DMS53 (cell line): ENCODE results near the gene TMEM120B.
A peak's percentile ranks its signal among the peaks of the same experiment; 100 is the strongest.
"Not testable (repeated sequence)": the region's sequence is repeated elsewhere in the genome, so short reads cannot be mapped to it uniquely, and the experiment has no call there.

ENCODE experiments used
- DNase-seq: peaks from one replicate; lab custom pipeline; 2025; lab: John Stamatoyannopoulos, UW

Gene TMEM120B

DNA sequence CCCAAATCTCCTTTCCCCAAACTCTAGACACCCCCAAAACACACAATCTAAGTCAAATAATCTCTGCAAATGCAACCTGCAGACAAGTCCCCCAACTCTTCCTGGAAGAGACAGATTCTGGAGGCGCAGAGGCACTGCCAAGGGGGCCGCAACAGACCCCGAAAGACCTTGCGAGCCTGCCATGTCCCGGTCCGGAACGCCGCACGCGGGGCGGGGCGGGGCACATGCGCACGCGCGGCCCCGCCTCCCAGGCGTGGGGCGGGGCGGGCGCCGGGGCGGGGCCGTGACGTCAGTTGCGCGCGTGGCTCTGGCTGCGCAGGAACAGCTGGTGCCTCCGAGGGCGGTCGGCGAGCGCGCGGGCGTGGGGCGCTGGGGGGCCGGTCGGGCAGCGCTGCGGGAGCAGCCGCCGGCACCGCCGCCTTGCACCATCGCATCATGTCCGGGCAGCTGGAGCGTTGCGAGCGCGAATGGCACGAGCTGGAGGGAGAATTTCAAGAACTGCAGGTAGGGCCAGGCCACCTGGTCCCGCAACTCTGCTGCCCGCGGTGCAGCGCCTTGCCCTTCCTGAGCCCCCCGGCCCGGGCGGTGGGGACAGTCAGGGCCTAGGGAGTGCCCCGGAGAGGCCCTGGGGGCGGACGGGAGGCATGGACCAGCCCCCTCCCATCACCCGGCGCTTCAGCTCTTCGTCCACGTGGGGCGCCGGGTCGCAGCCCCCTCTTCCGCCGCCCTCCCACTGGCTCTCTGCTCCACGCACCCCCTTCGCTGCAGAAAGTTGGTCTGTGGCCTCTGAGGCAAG lies at the start of gene TMEM120B:
TMEM120B (plus strand) TSS at position 292 of the 796 bp plus-strand sequence; CDS start at position 436, 144 bp downstream.
- DNase-seq = peak; percentile 90

DNA sequence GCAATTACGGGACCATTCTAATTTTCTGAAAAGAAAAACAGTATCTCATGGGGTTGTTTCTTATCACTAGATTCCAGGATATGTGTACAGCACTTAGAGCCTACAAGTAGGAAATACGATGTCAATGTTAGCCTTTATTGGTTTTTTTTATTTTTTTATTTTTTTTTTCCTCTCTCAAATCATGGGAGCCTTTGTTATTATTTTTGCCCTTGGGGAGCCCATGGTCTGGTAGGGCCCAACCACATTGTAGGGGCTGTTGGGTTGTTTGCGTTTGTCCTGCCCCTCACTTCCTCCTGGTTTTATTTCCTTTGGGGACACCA lies 49.0 kb upstream of the TMEM120B start:
- no peak for DNase-seq

DNA sequence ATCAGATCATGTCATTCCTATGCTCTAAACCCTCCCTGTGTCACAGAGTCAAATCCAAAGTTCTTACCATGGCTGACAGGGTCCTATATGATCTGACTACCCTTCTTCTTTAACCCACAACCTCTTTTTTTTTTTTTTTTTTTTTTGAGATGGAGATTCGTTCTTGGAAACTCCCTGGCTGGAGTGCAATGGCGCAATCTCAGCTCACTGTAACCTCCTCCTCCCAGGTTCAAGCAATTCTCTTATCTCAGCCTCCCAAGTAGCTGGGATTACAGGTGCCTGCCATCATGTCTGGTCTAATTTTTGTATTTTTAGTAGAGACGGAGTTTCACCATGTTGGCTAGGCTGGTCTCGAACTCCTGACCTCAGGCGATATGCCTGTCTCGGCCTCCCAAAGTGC lies 45.7 kb upstream of the TMEM120B start:
- not testable (repeated sequence) for DNase-seq

DNA sequence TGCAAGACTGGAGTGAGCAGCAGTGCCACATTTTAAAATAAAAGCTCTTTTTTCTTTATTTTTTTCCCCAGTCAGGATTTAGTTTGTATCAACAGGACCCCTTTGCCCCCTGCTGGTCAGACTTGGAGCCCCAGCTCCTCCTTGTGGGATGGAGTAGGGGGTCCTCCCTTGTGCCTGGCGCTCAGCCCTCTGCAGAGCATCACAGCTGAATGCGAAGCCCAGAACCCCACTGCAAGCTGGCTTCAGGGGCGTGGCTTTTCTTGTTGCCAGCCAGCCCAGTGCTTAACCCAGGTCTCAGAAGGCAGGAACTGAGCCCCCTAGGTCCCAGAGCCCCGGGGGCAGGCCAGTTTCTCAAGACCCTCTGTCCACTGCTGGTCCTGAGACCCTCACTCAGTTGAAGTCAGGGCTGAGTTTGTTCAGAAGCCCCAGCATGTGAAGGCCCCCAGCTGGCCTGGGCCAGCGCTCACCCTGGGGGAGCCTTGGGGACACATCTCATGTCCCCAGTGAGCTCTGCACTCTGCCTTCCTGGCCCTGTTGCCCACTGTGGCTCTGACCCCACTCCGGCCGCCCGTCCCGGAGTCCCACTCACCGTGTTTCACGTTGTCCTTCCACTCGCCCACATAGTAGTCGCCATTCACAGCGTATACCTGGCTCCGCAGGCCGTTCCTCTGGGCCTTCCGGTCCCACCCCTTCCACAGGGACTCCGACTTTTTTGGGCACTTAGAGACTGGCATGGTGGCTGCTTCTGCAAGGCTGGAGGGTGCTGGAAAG lies 43.6 kb upstream of the TMEM120B start:
- peak; percentile 63 for DNase-seq

DNA sequence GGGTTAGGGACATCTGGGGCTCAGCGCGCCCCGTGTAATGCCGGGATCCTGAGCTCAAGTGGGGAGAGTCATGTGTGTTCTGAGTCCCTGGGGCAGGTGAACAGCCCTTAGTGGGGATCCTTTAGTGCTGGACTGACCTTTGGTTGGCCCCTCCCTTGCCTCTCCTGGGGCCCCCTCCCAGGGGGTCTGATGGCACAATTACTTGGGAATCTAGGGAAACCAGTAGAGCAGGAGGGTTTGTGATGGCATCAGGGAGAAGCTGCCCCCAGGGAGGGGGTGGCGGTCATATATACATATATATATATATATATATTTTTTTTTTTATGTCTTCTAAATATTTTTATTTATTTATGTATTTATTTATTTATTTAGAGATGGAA lies 43.0 kb upstream of the TMEM120B start, which contains the start of gene MORN3:
MORN3 (minus strand) TSS at position 134 of the 380 bp plus-strand sequence. CDS start 171 bp downstream, outside the sequence.
- DNase-seq = no peak

DNA sequence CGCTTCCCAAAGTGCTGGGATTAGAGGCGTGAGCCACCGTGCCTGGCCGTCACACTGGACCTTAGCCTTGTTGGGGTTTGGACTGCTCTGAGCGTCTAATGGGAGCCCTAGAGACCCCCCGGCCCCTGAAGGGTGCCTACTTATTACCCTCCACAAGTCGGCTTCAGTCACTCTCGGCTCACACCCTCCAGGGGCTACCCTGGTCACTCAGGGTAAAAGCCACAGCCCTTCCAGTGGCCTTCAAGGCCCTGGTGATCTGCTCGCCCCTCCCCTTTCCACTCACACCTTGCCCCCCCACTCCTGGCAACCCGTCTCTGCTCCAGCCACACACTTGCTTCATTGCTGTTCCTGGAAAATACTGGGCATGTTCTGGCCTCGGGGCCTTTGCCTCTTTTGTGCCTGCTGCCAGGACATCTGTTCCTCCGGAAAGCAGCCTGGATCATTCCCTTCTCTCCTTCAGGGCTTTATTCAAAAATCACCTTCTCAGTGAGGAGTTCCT lies 39.5 kb upstream of the TMEM120B start:
- peak; percentile 85 for DNase-seq

DNA sequence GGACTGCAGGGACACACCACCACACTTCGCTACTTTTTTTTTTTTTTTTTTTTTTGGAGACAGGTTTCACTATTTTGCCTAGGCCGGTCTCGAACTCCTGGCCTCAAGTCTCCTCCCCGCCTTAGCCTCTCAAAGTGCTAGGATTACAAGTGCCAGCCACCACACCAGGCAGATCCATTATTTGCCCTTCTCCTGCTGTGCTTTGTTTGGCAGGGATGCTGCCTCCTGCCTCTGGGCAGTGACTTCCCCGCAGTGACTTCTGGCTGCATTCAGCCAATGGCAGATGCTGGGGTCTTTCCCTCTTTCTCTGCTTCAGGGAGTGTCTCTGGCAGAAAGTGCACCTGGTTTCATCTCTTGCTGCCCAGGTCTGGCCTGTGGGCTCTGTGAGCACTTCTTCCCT lies 36.4 kb upstream of the TMEM120B start:
- no peak for DNase-seq

DNA sequence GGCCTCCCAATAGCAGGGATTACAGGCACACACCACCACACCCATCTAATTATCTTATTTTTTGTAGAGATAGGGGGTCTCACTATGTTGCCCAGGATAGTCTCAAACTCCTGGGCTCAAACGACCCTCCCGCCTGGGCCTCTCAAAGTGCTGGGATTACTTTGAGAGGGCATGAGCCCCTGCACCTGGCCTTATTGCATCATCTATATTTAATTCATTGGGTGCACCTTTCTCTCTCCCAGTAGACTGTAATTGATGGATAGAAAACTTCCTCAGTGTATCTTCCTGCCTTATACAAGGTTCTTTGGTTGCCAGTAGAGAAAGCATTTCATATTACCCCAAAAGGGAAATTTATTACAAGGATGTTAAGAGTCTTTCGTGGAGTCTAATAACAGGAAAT lies 34.2 kb upstream of the TMEM120B start:
- no peak for DNase-seq

DNA sequence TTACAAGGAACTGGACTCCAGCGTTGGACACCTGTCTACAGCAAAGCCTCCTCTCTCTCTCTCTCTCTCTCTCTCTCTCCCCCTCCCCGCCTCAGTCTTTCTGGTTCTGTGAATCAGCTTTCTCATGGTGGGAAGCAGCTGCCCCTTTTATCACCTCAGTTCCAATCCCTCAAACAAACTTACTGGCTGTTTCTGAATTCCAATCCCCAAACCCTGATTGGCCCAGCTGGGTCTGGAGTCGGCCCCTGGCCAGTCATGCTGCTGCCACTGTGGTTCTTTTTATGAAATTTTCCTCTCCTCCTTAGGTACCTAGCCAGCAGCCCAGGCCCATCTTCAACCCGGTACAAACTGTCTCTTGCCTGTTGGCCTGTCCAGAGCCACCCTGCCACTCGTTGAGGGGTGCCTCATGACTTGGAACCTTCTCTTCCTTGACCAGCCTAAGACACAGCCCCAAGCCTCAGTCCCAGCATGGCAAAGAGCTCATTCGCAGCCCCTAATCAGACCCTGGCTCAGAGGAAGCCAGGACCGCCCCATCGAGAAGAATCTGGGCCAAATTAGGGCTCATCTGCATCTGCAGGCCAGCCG lies 33.7 kb upstream of the TMEM120B start:
- DNase-seq = no peak

DNA sequence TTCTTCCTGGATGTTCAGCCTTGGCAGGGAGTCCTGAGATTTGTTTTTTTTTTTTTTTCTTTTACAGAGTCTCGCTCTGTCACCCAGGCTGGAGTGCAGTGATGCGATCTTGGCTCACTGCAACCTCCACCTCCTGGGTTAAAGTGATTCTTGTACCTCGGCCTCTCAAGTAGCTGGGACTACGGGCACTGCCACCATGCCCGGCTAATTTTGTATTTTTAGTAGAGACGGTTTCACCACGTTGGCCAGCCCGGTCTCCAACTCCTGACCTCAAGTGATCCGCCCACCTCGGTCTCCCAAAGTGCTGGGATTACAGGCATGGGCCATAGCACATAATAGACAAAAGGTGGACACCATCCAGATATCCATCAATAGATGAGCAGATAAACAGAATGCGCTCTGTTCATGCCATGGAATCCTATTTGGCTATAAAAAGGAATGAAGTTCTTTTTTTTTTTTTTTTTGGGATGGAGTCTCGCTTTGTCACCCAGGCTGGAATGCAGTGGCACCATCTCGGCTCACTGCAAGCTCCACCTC lies 32.8 kb upstream of the TMEM120B start:
- DNase-seq = not testable (repeated sequence)

DNA sequence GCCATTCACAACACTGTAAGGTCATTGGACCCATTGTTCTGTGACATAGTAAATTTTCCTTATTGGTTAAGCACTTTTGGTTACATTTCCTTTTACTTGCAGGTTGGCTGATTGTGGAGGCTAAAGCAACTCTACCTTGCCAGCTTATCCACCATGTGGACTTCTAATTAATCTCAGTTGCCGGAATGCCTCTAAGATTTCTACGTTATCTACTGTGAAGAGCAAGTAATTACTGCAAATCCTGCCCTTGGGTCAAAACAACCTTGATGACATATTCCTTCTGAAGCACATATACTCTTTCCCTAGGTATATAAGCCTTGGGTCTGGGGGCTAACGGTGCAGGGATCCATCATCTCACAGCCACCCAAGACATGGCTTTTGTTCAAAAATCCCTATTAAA lies 23.6 kb upstream of the TMEM120B start:
- no peak for DNase-seq

DNA sequence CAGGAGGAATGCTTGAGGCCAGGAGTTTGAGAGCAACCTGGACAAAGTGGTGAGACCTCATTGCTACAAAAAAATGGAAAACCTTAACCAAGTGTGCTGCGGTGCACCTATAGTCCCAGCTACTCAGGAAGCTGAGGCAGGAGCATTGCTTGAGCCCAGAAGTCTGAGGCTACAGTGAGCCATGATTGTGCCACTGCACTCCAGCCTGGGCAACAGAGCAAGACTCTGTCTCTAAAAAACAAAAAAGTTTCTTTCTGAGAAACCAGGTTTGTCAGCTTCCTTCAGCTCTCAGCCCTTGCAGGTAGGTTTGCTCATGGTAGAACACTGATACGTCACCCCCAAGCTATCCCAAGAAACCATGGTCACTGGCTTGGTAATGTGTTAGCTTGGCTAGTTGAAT lies 23.1 kb upstream of the TMEM120B start:
- no peak for DNase-seq

DNA sequence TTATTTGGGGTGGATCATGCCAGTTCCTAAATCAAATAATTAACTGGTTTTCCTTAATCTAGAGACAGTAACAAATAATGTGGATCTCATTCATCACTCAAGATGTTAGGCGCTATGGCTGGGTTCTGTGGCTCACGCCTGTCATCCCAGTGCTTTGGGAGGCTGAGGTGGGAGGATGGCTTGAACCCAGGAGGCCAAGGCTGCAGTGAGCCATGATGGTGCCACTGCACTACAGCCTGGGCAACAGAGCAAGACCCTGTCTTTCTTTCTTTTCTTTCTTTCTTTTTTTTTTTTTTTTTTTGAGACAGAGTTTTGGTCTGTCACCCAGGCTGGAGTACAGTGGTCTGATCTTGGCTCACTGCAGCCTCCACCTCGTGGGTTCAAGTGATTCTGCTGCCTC lies 19.8 kb upstream of the TMEM120B start:
- not testable (repeated sequence) for DNase-seq

DNA sequence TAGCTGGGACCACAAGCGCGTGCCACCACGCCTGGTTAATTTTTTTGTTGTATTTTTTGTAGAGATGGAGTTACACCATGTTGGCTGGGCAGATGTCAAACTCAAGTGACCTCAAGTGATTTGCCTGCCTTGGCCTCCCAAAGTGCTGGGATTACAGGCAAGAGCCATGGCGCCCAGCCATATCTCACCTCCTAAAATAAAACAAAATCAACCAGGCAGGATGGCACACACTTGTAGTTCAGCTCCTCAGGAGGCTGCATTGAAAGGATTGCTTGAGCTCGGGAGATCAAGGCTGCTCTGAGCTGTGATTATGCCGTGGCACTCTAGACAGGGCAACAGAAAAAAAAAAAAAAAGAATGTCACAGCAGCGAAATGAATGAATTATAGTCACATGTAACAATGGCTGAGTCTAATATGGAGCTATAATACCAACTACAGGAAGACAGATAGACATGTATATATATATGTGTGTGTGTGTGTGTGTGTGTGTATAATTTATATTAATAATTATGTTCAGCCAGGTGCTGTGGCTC lies 19.3 kb upstream of the TMEM120B start:
- no peak for DNase-seq

DNA sequence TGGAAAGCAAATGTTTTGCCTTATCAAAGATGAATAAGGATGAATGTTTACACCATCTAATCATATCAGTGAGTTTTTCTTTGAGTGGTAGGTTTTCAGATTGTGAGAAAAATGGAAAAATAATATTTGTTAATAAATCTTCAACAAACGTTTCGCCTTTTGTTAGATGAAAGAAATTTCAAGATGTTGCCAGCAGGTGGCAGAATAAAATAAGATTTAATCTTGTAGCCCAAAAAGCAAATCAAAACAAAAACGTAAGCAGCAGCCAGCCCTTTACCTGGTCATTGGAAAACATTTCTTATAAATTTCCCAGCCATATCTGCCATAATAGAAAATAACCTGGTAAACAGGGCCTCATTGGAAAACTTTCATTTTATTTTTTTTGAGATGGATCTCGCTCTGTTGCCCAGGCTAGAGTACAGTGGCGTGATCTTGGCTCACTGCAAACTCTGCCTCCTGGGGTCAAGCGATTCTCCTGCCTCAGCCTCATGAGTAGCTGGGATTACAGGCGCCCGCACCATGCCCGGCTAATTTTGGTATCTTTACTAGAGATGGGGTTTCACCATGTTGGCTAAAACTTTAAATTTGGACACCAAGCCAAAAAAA lies 15.4 kb upstream of the TMEM120B start:
- peak; percentile 76 for DNase-seq

DNA sequence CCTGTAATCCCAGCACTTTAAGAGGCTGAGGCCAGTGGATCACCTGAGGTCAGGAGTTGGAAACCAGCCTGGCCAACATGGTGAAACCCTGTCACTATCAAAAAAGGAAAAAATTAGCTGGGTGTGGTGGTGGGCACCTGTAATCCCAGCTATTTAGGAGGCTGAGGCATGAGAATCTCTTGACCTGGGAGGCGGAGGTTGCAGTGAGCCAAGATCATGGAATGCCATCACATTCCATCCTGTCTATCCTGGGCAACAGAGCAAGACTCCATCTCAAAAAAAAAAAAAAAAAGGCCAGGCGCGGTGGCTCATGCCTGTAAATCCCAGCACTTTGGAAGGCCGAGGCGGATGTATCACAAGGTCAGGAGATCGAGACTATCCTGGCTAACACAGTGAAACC lies 14.7 kb upstream of the TMEM120B start:
- not testable (repeated sequence) for DNase-seq

DNA sequence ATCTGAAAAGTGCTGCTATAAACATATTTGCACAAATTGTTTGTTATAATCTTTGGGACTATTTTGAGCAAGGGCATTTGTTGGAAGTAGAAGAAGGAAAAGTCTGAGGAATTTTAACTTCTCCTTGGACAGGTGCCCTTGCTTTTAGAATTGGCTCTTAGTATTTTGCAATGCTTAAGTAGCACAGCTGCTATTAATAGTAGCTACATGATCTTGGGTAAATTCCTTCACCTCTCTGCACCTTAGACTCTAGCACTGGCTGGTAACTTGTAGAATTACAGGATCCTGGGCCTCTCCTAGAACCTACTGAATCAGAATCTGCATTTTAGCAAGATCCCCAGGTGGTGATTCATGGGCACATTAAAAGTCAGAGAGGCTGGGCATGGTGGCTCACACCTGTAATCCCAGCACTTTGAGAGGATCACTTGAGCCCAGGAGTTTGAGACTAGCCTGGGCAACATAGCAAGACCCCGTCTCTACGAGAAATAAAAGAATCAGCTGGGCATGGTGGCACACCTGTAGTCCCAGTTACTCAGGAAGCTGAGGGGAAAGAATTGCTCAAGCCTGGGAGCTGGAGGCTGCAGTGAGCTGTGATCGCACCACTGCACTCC lies 10.8 kb upstream of the TMEM120B start:
- no peak for DNase-seq

DNA sequence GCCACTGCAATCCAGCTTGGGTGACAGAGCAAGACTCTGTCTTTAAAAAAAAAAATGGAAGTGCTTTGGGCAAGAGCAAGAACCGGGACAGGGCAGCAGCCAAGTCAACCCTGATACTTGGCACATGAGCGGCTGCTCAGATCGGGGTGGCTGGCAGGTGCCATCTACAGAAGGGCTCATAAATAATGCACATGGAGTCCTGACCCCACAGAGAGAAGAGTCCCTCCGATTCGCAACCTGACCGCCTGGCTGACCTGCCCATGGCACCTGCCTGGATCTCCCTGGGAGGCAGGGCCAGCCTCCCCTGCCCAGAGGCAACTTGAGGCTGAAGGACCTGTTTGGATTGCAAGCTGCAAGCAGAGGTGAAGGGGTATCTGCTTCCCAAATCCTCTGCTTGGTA lies 9.6 kb upstream of the TMEM120B start:
- no peak for DNase-seq

DNA sequence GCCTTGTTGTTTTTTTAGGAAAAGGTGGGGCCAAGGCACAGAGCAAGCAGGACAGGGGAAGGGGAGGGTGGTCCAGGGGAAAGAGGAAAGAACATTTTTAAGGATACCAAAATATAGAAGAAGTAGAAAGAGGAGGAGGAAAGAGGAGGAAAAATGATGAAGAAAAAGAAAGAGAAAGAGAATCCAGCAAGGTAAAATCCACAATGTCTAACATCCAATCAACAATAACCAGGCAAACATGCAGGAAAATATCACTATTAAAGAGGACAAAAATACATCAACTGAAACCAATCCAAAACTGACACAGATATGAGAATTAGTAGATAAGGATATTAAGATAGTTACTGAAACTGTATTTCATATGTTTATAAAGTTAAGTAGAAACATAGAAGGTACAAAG lies 7.0 kb upstream of the TMEM120B start:
- no peak for DNase-seq

DNA sequence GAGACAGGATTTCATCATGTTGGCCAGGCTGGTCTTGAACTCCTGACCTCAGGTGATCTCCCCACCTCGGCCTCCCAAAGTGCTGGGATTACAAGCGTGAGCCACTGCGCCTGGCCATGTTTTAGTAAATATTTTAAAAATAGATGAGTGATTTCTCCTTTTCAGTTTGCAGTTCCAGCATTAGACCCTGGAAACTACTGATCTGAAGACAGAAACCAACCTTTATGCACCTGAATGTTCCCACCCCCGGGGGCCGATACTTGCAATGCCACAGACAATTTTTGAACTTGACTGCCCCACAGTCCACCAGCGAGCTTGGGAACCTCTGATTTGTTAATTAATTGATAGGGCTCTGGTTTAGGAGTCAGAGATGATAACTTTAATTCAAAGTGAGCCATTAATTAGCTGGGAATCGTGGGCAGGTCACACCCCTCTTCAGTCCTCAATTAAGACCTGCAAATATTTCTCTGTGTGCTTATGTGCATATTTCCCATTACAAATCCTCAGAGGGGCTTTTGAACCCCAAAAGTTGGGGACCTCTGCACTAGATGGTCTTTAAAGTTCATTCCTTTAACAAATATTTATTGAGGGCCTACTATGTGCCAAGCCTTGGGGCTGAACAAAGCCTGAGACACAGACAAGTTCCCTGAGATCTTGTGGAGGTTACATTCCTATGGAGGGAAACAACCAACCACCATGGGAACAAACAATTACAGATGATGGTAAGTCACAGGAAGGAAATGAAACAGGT lies 4.1 kb upstream of the TMEM120B start:
- no peak for DNase-seq

DNA sequence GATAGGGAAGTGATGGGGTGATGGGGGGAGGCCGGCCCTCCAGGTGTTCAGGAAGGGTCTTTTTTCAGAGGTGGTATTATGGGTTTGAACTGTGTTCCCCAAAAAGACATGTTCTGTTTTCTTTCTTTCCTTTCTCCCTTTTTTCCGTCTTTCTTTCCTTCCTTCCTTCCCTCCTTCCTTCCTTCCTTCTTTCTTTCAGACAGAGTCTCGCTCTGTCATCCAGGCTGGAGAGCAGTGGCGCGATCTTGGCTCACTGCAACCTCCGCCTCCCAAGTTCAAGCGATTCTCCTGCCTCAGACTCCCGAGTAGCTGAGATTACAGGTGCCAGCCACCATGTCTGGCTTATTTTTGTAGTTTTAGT lies 3.5 kb upstream of the TMEM120B start:
- not testable (repeated sequence) for DNase-seq
